Left lung (tissue), 10 donors: ENCODE measurements around the gene WNT3A. TPM values are rescaled to one million over a fixed set of nuclear protein-coding genes. Genes with fewer than 3 reads are reported as not detected.

ENCODE experiments used
- ATAC-seq: fragments of 200-7000 bp; cut with Tn5 transposase; one replicate; pipeline ENCODE4 v1.9.1; 2020; ENCODE audit warnings: moderate library complexity
- DNase-seq, 4 donors: peaks; one replicate each; pipeline ENCODE4 v3.0.0-alpha.2; 2013 to 2020
- H3K27ac ChIP-seq, 2 donors: fragments of 200-600 bp; sonication (generic) in 1 of 2; one replicate each; pipeline versions ENCODE4 v1.5.0 to v1.8.0; 2020 to 2021
- H3K27me3 ChIP-seq, 2 donors: fragments of 200-600 bp; sonication (generic) in 1 of 2; one replicate each; pipeline versions ENCODE4 v1.5.0 to v1.8.0; 2020 to 2021
- H3K36me3 ChIP-seq, 2 donors: fragments of 200-600 bp; sonication (generic) in 1 of 2; one replicate each; pipeline versions ENCODE4 v1.5.0 to v1.8.0; 2020 to 2021
- H3K4me1 ChIP-seq, 2 donors: fragments of 200-600 bp; one replicate each; pipeline ENCODE4 v1.8.0; 2021
- H3K4me3 ChIP-seq, 2 donors: fragments of 200-600 bp; sonication (generic) in 1 of 2; one replicate each; pipeline versions ENCODE4 v1.5.0 to v1.8.0; 2020 to 2021; ENCODE audit warnings: mild to moderate bottlenecking in 1 of 2
- H3K9me3 ChIP-seq, 2 donors: fragments of 200-600 bp; sonication (generic) in 1 of 2; one replicate each; pipeline versions ENCODE4 v1.5.0 to v1.8.0; 2020 to 2021
- CTCF ChIP-seq, 2 donors: fragments of 200-600 bp; sonication (generic) in 1 of 2; IDR thresholded peaks; one replicate each; pipeline versions ENCODE4 v1.5.0 to v1.8.0; 2021; ENCODE audit warnings: antibody characterized with exemption in 2 of 2
- intact Hi-C, 2 donors: fragments of 100-400 bp; cut with DNase I; formaldehyde crosslinking; loops; one replicate each; pipeline versions ENCODE4 v1.11.2 to v1.14.2; 2022
- polyA plus RNA-seq, 6 donors: library from polyadenylated mRNA; unstranded; fragments of 120-200 nt; gene quantifications; one replicate each; pipeline ENCODE4 v1.2.1, GENCODE V29; 2013; ENCODE audit not compliant: insufficient read length in 6 of 6
- total RNA-seq, 2 donors: library from RNA; stranded (reverse); fragmentation: NEBNext Ultra II Directional; extraction: Animal tissue kit (Norgen Biotek cat#: 25700); gene quantifications; one replicate each; pipeline ENCODE4 v1.2.1, GENCODE V29; 2021
- donor health status: DM: no; HTN: yes; CAD: no.
- donor health status: DM: no; HTN: no; CAD: no.

The WNT3A gene
- total and polyA plus RNA-seq, 8 donors, result 0.06 to 1.5 (median 0.11) TPM; not detected in 2

GRCh38 chr1:228062085-228062791 is 55.4 kb downstream of the WNT3A start:
- no peak for TF ChIP-seq CTCF (IDR thresholded peaks at IDR 0.05)
- peaks cover 29 to 100% of the 10 kb centered on the region in 2 donors for H3K27me3 ChIP-seq

GRCh38 chr1:228062812-228063211 is 56.0 kb downstream of the WNT3A start:
- Histone ChIP-seq H3K4me1 (peaks cover 11 to 20% of the 10 kb centered on the region in 2 donors), H3K36me3 (no peaks in the 10 kb centered on the region), H3K27me3 (peaks cover 31 to 97% of the 10 kb centered on the region in 2 donors), H3K27ac (no peak overlapping the region), H3K4me3 (no peak overlapping the region), H3K9me3 (no peaks in the 10 kb centered on the region)
- intact Hi-C loops, result no loop called here
- DNase-seq, result peak in 1 of 4 donors; percentile 23
- TF ChIP-seq CTCF (IDR thresholded peaks at IDR 0.05), result no peak
- ATAC-seq, result no peak

More at GRCh38 chr1:228062085-228062791, 55.4 kb downstream of the WNT3A start:
- H3K9me3 ChIP-seq, result no peaks in the 10 kb centered on the region
- no peaks in the 10 kb centered on the region for H3K36me3 ChIP-seq
- no peak for ATAC-seq
- no peak overlapping the region for H3K4me3 ChIP-seq
- DNase-seq, result peak in 2 of 4 donors; percentile 26 to 68
- no peak overlapping the region for H3K27ac ChIP-seq
- intact Hi-C loops, result no loop called here
- peaks cover 11 to 20% of the 10 kb centered on the region in 2 donors for H3K4me1 ChIP-seq

- DNase-seq, result no peak
- peaks cover 29 to 90% of the 10 kb centered on the region in 2 donors for H3K27me3 ChIP-seq
- no peak for ATAC-seq
- no peak overlapping the region for H3K27ac ChIP-seq
- H3K4me3 ChIP-seq, result no peak overlapping the region
- no peak for TF ChIP-seq CTCF (IDR thresholded peaks at IDR 0.05)
- no peaks in the 10 kb centered on the region for H3K9me3 ChIP-seq
- H3K36me3 ChIP-seq, result no peaks in the 10 kb centered on the region
- peaks cover 11 to 20% of the 10 kb centered on the region in 2 donors for H3K4me1 ChIP-seq
- intact Hi-C loops, result no loop called here
These were observed 56.7 kb downstream of the WNT3A start for GRCh38 chr1:228063251-228064191.

- peak in 1 of 4 donors; percentile 64 for DNase-seq
- Histone ChIP-seq H3K4me3 (no peak overlapping the region), H3K4me1 (peaks cover 11 to 16% of the 10 kb centered on the region in 2 donors), H3K9me3 (no peaks in the 10 kb centered on the region), H3K27ac (no peak overlapping the region), H3K36me3 (no peaks in the 10 kb centered on the region), H3K27me3 (peaks cover 21 to 82% of the 10 kb centered on the region in 2 donors)
- no peak for TF ChIP-seq CTCF (IDR thresholded peaks at IDR 0.05)
- intact Hi-C loops, result no loop called here
- ATAC-seq, result no peak
These were observed 57.5 kb downstream of the WNT3A start for GRCh38 chr1:228064296-228064695.
